ENCODE results near the gene TUBA4B.
A peak's percentile ranks its signal among the peaks of the same experiment; 100 is the strongest.

Gene TUBA4B

DNA sequence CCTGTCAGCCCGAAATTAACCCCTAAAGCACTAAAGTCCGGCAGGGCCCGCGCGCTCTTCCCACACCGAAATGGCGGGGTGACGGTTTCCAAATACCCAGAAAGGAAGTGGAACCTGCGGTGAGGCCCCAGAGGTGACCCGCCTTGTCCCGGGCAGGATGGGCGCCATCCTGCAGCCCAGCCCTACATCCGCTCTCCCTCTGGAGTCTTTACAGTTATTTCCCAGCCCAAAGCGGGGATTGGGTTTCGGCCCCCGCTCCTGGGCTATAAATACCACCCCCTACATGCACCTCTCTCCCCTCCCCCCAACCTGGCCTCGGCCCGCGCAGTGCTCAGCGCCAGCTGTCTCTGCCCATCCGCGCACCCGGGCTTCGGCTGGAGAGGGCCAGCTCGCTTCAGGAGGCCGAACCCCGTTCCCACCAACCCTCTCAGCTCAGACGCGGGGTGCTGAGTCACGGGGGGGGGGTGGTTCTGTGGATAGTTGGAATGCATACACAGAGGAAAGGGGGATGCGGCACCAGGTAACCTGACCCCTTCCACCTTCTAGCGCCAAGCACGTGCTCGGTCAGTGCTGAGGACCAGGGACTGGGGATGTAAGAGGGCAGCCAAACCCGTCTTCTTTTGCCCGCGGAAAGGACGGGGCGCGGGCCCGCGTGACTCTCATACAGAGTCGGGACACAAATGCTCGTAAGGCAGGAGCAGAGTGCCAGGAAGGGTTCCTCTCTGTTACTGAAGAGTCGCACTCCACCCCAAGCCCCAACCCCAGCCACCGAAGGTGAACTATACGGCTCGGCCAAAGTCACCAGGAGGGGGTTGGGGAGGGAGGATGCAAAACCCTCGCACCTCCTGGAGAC, at the start of gene TUBA4B:
Gene TUBA4B (plus strand): TSS at position 344 of the 853 bp plus-strand sequence. CDS start 165 bp downstream, at position 509.
- H3K27ac ChIP-seq: peak within 1 kb of the TSS; percentile 76 to 92
- TF ChIP-seq, protein P1, sequence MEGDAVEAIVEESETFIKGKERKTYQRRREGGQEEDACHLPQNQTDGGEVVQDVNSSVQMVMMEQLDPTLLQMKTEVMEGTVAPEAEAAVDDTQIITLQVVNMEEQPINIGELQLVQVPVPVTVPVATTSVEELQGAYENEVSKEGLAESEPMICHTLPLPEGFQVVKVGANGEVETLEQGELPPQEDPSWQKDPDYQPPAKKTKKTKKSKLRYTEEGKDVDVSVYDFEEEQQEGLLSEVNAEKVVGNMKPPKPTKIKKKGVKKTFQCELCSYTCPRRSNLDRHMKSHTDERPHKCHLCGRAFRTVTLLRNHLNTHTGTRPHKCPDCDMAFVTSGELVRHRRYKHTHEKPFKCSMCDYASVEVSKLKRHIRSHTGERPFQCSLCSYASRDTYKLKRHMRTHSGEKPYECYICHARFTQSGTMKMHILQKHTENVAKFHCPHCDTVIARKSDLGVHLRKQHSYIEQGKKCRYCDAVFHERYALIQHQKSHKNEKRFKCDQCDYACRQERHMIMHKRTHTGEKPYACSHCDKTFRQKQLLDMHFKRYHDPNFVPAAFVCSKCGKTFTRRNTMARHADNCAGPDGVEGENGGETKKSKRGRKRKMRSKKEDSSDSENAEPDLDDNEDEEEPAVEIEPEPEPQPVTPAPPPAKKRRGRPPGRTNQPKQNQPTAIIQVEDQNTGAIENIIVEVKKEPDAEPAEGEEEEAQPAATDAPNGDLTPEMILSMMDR (IDR thresholded peaks at IDR 0.05): no peak
- peak within 1 kb of the TSS; percentile 87 for H3K4me3 ChIP-seq
- peak; percentile 84 for DNase-seq (ENCODE audit: low spot score)

DNA sequence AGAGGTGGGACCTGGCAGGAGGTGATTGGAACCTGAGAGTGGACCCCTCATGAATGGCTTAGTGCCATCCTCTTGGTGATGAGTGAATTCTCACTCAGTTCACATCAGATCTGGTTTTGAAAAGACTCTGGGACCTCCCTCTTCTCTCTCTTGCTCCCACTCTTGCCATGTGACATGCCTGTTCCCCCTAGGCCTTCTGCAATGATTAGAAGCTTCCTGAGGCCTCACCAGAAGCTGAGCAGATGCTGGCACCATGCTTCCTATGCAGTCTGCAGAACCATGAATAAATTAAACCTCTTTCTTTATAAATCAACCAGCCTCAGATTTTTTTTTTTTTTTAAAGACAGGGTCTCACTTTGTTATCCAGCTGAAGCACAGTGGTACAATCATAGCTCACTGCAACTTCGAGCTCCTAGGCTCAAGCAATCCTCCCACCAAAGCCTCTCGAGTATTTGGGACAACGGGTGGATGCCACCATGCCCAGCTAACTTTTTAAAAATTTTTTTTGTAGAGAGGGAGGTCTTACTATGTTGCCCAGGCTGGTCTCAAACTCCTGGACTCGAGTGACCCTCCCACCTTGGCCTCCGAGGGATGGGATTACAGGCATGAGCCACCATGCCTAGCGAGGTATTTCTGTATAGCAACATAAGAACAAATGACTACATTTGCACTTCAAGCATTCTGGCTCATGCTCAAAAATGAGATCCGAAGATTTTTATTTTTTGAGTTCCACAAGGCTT, 48.4 kb upstream of the TUBA4B start:
- DNase-seq (ENCODE audit: low spot score): no peak
- no peak overlapping the region for H3K27ac ChIP-seq

DNA sequence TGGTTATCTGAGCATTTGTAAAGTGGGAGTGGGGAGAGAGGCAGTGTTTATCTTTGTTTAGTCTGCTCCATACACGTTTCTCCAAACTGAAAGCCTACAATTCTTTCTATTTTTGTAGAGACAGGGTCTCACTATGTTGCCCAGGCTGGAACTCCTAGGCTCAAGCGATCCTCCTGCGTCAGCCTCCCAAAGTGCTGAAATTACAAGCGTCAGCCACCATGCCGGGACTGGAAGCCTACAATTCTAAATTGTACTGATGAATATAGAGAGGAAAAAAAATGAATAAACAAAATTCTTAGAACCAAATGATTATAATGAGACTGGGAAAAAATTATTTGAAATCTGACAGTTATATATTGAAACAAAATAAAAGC, 47.9 kb upstream of the TUBA4B start:
- Histone ChIP-seq H3K4me3 (no peak overlapping the region), H3K27ac (no peak overlapping the region)
- TF ChIP-seq, protein P1 (IDR thresholded peaks at IDR 0.05): no peak
- DNase-seq (ENCODE audit: low spot score): no peak

More for the DNA sequence above, 48.4 kb upstream of the TUBA4B start:
- H3K4me3 ChIP-seq: no peak overlapping the region
- TF ChIP-seq, protein P1 (IDR thresholded peaks at IDR 0.05): no peak

DNA sequence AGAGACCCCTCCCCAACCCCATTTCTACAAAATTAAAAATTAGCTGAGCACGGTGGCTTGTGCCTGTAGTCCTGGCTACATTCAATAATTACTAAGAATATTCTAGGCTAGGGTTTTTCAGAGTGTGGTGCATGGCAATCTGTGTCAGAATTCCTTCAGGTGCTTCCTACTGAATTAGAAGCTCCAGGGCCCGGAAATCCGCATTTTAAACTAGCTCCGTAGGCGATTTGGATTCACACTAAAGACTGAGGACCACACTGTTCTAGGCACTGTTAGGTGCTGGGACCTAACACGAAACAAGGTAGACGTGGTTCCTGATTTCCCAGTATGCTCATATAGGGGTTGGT, 47.1 kb upstream of the TUBA4B start:
- no peak for DNase-seq (ENCODE audit: low spot score)
- peak overlapping the region; percentile 79 for H3K4me3 ChIP-seq

DNA sequence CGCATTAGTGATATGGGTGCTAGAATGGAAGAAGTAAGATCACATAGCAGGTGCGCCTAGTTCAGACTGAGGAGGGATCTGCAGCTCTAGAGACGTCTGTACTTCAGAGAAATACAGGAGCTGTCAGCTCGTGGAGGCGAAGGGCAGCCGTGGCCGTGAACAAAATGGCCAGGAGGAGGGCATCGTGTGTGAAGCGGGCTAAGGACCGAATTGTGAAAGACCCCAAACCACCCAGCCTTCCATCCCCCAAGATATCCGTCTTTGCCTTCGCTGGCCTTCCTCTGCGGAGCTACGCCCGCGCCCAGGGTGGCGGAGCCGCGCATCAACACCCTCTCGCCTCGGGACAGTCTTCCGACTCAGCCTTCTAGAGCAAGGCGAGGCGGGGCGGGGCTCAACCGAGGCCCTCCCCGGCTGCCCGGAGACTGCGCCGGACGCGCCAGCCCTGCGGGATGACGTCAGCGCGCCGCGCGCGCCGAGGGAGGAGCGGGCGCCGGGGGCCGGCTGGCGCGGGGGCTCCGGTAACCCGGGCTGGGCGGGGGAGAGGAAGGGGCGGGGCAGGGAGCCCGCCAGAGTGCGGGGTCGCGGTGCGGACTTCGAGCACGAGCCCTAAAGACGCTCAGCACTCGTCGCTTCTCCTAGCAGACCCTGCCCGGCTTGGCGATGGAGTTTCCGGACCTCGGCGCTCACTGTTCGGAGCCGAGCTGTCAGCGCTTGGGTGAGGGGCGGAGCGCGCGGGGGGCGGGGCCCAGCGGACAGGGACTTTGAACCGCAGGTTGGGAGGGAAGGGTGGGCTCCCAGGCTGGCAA, 46.5 kb upstream of the TUBA4B start, which contains the start of gene ZFAND2B:
Gene ZFAND2B (plus strand): TSS at position 455 of the 806 bp plus-strand sequence. CDS start 206 bp downstream, at position 661.
- H3K27ac ChIP-seq: peak within 1 kb of the TSS; percentile 92 to 94

More for the DNA sequence above, 47.1 kb upstream of the TUBA4B start:
- TF ChIP-seq, protein P1 (IDR thresholded peaks at IDR 0.05): no peak
- peak overlapping the region; percentile 92 to 94 for H3K27ac ChIP-seq

More for the DNA sequence above, 46.5 kb upstream of the TUBA4B start, which contains the start of gene ZFAND2B:
- peak; percentile 96 for DNase-seq (ENCODE audit: low spot score)
- TF ChIP-seq, protein P1 (IDR thresholded peaks at IDR 0.05): no peak
- peak within 1 kb of the TSS; percentile 79 for H3K4me3 ChIP-seq
